ENCODE data around the gene ADNP. TPM values are rescaled to one million over a fixed set of nuclear protein-coding genes. Genes with fewer than 3 reads are reported as not detected.

ADNP gene
- total RNA-seq: 35.7 and 36.1 TPM in 2 replicates

DNA sequence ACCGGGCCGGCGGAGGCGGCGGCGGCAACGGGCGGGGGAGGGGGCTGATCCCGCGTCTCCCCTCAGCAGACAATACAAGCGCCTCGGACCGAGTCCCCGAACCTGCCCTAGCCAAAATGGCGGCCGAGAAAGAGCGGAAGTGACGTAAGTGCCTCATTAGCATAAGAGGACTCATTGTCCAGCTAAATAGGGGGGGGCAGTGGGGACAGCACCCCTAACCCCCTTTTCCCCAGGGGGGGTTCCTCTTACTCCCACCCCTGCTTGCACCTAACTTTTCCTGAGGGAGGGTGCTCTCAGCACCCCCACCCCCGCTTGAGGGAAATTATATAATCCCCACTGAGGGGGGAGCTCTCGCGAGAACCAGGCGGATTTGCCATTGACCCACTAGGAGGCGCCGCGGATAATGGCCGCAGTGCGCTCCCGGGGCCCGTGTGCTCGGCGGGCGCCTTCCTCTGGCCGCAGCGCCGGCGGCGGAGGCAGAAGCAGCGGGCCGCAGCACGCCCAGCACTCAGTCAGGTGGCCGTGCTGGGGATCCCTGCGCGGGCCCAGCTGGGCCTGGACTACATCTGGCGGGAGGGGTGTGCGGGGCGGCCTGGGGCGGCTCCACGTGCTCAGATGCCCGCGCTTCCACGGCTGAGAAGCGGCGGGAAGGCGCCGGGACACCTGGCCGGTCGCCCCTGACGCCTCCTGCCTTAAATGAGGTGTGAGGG is at the start of gene ADNP:
Gene ADNP, minus strand, starts transcription at position 132 of the 710 bp plus-strand sequence. CDS start 27,441 bp downstream, outside the sequence.

GRCh38 chr20:50958615-50959542 is 27.6 kb upstream of the ADNP start, which contains the start of gene MOCS3:
Gene MOCS3, plus strand, starts transcription at chr20:50958818. Its CDS starts 25 bp downstream, at chr20:50958843.

DNA sequence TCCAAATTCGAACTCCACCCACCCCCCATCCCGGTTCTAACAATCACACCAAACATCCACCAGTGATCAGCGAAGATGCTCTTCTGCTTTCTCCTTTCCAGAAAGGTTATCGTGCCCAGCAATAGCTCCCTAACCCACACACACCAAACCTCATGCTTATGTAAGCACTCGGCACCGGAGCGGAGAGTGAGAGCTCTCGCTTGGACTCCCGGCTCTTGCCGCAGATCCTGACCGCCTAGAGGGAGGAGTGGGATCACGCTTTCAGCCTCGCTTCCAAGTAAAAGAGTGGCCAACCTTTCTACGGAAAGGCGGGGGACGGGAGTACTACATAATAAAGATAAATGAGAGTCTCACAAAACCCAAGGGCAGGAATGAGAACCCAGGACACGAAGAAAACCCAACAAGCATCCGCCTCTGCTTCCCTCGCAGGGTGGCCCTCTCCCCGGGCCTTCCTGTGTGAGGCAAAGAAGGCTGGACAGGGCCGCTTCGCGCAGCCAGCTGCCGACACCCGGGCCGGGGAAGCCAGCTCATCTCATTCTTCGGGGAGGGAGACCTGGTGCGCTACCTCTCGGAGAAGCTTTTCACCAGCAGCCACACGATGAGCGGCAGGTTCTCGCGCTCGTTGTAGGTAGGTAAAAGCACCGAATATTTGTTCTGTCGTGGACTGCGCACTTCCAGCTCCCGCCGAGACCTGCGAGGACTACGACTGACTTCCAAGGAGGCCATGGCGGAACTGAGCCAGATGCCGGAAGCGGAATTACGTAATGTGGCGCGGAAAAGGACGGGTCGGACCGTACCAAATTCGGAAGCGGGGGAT is 26.8 kb upstream of the ADNP start, which contains the start of gene DPM1:
Gene DPM1, minus strand, starts transcription at position 735 of the 817 bp plus-strand sequence. Its CDS starts 9 bp downstream, at position 726.

Other genes starting within 250 kb of the ADNP start
- gene RIPOR3, start 239.9 kb downstream of the ADNP start, total RNA-seq: 12.7 and 15.6 TPM in 2 replicates
- gene PARD6B, start 199.9 kb downstream of the ADNP start, total RNA-seq: 2.3 and 3.5 TPM in 2 replicates
- 14.2 and 17.9 TPM in 2 replicates for gene BCAS4, start 136.4 kb downstream of the ADNP start, total RNA-seq
- 81.1 and 115 TPM in 2 replicates for gene DPM1, start 27.1 kb upstream of the ADNP start, total RNA-seq
- gene MOCS3, start 27.4 kb upstream of the ADNP start, total RNA-seq: 11.0 and 13.4 TPM in 2 replicates
- gene KCNG1, start 91.7 kb upstream of the ADNP start, total RNA-seq: 78.0 and 103 TPM in 2 replicates

Data from uterine smooth muscle cell (primary cell).